ENCODE results near the gene KIF12. TPM values are rescaled to one million over a fixed set of nuclear protein-coding genes. Genes with fewer than 3 reads are reported as not detected.
A peak's percentile ranks its signal among the peaks of the same experiment; 100 is the strongest.

The KIF12 gene
- total and polyA plus RNA-seq, 2 of the 13 experiments (the other 11 are each of a cell fraction or from before 2014, with no cell fraction given), result 1.8 to 12.5 TPM

DNA sequence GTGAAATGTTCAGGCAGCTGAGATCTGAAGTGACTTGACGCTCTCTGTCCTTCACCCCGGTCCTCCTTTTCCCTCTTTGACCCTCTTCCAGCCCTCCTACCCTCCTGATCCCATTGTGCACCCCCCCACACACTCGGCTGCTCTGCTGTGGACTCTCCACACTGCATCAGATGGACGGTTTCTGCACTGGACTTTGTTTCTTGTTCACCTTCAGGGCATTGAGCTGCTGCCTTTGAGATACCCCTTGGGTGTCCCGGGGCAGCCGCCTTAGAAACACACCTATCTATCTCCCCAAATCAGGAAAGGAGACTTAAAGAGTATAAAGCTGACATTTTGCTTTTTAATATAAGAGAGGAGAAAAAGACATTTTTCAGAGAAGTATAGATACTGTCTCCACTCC lies 48.4 kb downstream of the KIF12 start:
- POLR2A ChIA-PET, result interaction anchor here (1.0 kb wide), 1 partner anchor 27 kb away, joined by 4 read pairs; the partner anchor contains the start of gene AMBP
- peaks cover 1 to 6% of the 10 kb centered on the region in 2 experiments; a peak in 2 of 5 replicates for H3K27me3 ChIP-seq (ENCODE audit: control insufficient read depth in 1 of 2, insufficient read depth in 2 of 2, low read length in 2 of 2)
- no peak for TF ChIP-seq HNRNPK (IDR thresholded peaks at IDR 0.05; ENCODE audit: low read depth, low read length, poor library complexity, severe bottlenecking)
- no peak for TF ChIP-seq KMT2B (CRISPR knock-in tag; IDR thresholded peaks at IDR 0.05)
- TF ChIP-seq HNRNPUL1 (IDR thresholded peaks at IDR 0.05; ENCODE audit: low read depth, low read length), result no peak
- no peak for TF ChIP-seq HMGA1 (CRISPR knock-in tag; conservative IDR thresholded peaks at IDR 0.05)
- no peak for TF ChIP-seq ZC3H13 (CRISPR knock-in tag; IDR thresholded peaks at IDR 0.05)
- TF ChIP-seq NR3C1 (CRISPR knock-in tag; IDR thresholded peaks at IDR 0.05), result no peak
- TF ChIP-seq NFE2 (CRISPR knock-in tag; IDR thresholded peaks at IDR 0.05), result no peak
- TF ChIP-seq, protein P1, sequence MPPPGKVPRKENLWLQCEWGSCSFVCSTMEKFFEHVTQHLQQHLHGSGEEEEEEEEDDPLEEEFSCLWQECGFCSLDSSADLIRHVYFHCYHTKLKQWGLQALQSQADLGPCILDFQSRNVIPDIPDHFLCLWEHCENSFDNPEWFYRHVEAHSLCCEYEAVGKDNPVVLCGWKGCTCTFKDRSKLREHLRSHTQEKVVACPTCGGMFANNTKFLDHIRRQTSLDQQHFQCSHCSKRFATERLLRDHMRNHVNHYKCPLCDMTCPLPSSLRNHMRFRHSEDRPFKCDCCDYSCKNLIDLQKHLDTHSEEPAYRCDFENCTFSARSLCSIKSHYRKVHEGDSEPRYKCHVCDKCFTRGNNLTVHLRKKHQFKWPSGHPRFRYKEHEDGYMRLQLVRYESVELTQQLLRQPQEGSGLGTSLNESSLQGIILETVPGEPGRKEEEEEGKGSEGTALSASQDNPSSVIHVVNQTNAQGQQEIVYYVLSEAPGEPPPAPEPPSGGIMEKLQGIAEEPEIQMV (CRISPR knock-in tag; IDR thresholded peaks at IDR 0.05; ENCODE audit: low read depth), result no peak
- no peak for TF ChIP-seq ZNF501 (CRISPR knock-in tag; IDR thresholded peaks at IDR 0.05)
- no peak for TF ChIP-seq SP2 (CRISPR knock-in tag; IDR thresholded peaks at IDR 0.05)
- TF ChIP-seq, protein P2, sequence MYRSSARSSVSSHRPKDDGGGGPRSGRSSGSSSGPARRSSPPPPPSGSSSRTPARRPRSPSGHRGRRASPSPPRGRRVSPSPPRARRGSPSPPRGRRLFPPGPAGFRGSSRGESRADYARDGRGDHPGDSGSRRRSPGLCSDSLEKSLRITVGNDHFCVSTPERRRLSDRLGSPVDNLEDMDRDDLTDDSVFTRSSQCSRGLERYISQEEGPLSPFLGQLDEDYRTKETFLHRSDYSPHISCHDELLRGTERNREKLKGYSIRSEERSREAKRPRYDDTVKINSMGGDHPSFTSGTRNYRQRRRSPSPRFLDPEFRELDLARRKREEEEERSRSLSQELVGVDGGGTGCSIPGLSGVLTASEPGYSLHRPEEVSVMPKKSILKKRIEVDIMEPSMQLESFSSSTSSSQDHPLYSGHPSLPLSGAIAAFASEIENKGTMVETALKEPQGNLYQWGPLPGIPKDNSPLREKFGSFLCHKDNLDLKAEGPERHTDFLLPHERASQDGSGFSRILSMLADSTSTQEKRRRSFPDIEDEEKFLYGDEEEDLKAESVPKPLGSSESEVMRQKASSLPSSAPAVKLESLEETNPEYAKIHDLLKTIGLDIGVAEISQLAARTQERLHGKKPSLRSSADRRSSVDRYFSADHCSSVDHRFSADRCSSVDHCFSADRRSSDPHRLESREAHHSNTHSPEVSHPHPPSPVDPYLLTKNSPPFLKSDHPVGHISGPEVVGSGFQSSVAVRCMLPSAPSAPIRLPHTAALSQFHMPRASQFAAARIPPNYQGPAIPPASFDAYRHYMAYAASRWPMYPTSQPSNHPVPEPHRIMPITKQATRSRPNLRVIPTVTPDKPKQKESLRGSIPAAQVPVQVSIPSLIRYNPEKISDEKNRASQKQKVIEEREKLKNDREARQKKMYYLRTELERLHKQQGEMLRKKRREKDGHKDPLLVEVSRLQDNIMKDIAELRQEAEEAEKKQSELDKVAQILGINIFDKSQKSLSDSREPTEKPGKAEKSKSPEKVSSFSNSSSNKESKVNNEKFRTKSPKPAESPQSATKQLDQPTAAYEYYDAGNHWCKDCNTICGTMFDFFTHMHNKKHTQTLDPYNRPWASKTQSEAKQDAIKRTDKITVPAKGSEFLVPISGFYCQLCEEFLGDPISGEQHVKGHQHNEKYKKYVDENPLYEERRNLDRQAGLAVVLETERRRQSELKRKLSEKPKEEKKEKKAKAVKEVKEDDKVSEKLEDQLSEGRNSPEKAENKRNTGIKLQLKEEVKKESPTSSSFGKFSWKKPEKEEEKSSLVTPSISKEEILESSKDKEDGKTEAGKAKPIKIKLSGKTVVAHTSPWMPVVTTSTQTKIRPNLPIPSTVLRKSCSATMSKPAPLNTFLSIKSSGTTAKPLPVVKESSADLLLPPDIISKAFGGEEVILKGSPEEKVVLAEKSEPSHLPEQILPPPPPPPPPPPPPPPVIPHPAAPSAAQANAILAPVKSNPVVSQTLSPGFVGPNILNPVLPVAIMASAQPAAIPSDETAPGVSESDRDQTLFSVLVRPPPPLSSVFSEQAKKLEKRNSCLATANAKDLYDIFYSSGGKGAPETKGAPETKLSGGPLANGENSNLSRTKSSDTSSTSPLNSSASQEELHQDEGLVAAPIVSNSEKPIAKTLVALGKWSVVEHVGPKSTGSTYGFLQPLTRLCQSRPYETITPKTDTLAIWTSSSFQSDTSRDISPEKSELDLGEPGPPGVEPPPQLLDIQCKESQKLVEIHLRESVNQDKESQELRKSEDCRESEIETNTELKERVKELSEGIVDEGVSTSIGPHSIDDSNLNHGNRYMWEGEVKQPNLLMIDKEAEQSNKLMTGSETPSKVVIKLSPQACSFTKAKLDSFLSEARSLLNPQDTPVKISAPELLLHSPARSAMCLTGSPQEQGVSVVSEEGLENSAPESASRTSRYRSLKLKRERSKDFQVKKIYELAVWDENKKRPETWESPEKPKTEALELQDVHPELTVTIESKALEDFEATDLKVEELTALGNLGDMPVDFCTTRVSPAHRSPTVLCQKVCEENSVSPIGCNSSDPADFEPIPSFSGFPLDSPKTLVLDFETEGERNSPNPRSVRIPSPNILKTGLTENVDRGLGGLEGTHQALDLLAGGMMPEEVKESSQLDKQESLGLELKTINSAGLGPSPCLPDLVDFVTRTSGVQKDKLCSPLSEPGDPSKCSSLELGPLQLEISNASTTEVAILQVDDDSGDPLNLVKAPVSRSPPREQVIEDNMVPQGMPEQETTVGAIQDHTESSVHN (CRISPR knock-in tag; IDR thresholded peaks at IDR 0.05), result no peak

More for the DNA sequence above, 48.4 kb downstream of the KIF12 start:
- H3K36me3 ChIP-seq (replicated peaks in 1 of 2; ENCODE audit: control insufficient read depth in 1 of 2, insufficient read depth in 2 of 2, low read length in 2 of 2), result no peaks in the 10 kb centered on the region
- no peak overlapping the region for H3K4me3 ChIP-seq (replicated peaks in 1 of 3; ENCODE audit: insufficient read depth in 1 of 3, low read depth in 2 of 3, low read length in 3 of 3)
- in situ Hi-C loops (cut with HindIII; ENCODE audit: extremely low pct_ligation_motif_present, low pct_unique_long_range_greater_than_20kb), result no loop called here
- ATAC-seq, result no peak
- no peak overlapping the region for H2AFZ ChIP-seq (ENCODE audit: low read length)
- BruUV-seq (replicated peaks), result no TSS peak
- DNase-seq (ENCODE audit: low spot score), result no peak
- CTCF ChIA-PET (ENCODE audit: low intra/inter-chr PET ratio, low total read pairs), result no interaction called here
- H4K20me1 ChIP-seq (ENCODE audit: insufficient read depth, low read length), result no peaks in the 10 kb centered on the region
- WGBS (ENCODE audit: low lambda C conversion rate), result 27% methylated on average over 6 of the region's 6 CpGs
- H3K4me1 ChIP-seq (ENCODE audit: insufficient read depth, low read length), result peaks cover 21% of the 10 kb centered on the region
- H3K9ac ChIP-seq (ENCODE audit: insufficient read depth, low read depth, low read length), result no peak overlapping the region
- no peak for FAIRE-seq
- H3K4me2 ChIP-seq (ENCODE audit: low read depth, low read length), result peak overlapping the region; percentile 23; the same call in 1 of the 2 replicates
- no peak overlapping the region for H3K27ac ChIP-seq (ENCODE audit: extremely low read length, insufficient read depth, low read length)
- H3K9me3 ChIP-seq (ENCODE audit: low read length), result no peaks in the 10 kb centered on the region
- intact Hi-C loops (cut with micrococcal nuclease; ENCODE audit: unreplicated experiment), result no loop called here
- H3K79me2 ChIP-seq (ENCODE audit: insufficient read depth, low read length), result no peaks in the 10 kb centered on the region
